HG03575 (cell line): ENCODE results near the gene SORCS3.
"Not testable (repeated sequence)": the region's sequence is repeated elsewhere in the genome, so short reads cannot be mapped to it uniquely, and the experiment has no call there.

Experiments used
- ATAC-seq: cut with Tn5 transposase; IDR thresholded peaks from one replicate; pipeline ENCODE4 v1.9.1; 2021; ENCODE audit not compliant: unreplicated experiment, insufficient number of reproducible peaks, low FRiP score; ENCODE audit errors: extremely low read depth

SORCS3 gene

GRCh38 chr10:104686829-104687228, 45.7 kb downstream of the SORCS3 start:
- no peak for ATAC-seq

- ATAC-seq: no peak
Measured at GRCh38 chr10:104688251-104689042, 47.4 kb downstream of the SORCS3 start.

- no peak for ATAC-seq
Measured at GRCh38 chr10:104689105-104689504, 48.0 kb downstream of the SORCS3 start.

GRCh38 chr10:104689547-104689946, 48.5 kb downstream of the SORCS3 start:
- no peak for ATAC-seq

GRCh38 chr10:104690101-104690500, 49.0 kb downstream of the SORCS3 start:
- no peak for ATAC-seq

- ATAC-seq: no peak
Measured at GRCh38 chr10:104690959-104691358, 49.9 kb downstream of the SORCS3 start.

GRCh38 chr10:104694074-104694473, 53.0 kb downstream of the SORCS3 start:
- no peak for ATAC-seq

GRCh38 chr10:104703262-104703661, 62.2 kb downstream of the SORCS3 start:
- not testable (repeated sequence) for ATAC-seq

- no peak for ATAC-seq
Measured at GRCh38 chr10:104706886-104707285, 65.8 kb downstream of the SORCS3 start.

- ATAC-seq: no peak
Measured at GRCh38 chr10:104707602-104708459, 66.7 kb downstream of the SORCS3 start.

GRCh38 chr10:104711302-104711721, 70.2 kb downstream of the SORCS3 start:
- no peak for ATAC-seq

GRCh38 chr10:104730593-104730992, 89.5 kb downstream of the SORCS3 start:
- ATAC-seq: not testable (repeated sequence)

GRCh38 chr10:104731192-104731591, 90.1 kb downstream of the SORCS3 start:
- no peak for ATAC-seq

GRCh38 chr10:104732222-104732621, 91.1 kb downstream of the SORCS3 start:
- ATAC-seq: no peak

GRCh38 chr10:104734433-104734832, 93.3 kb downstream of the SORCS3 start:
- ATAC-seq: no peak

GRCh38 chr10:104735036-104735756, 94.1 kb downstream of the SORCS3 start:
- no peak for ATAC-seq

GRCh38 chr10:104735757-104736391, 94.8 kb downstream of the SORCS3 start:
- no peak for ATAC-seq

GRCh38 chr10:104741127-104741526, 100.0 kb downstream of the SORCS3 start:
- no peak for ATAC-seq

- no peak for ATAC-seq
Measured at GRCh38 chr10:104744052-104744451, 103.0 kb downstream of the SORCS3 start.
